Osteocyte (in vitro differentiated cells): Measurements from ENCODE around the gene NCLN. TPM values are rescaled to one million over a fixed set of nuclear protein-coding genes. Genes with fewer than 3 reads are reported as not detected.

Source experiments
- DNase-seq: peaks from one replicate; pipeline ENCODE4 v3.0.0; 2021; ENCODE audit warnings: mixed read lengths; ENCODE audit not compliant: unreplicated experiment; ENCODE audit errors: extremely low spot score
- H3K27ac Mint-ChIP-seq: one replicate; pipeline ENCODE4 v1.8.0; 2021; ENCODE audit warnings: mild to moderate bottlenecking, mixed read lengths; ENCODE audit not compliant: unreplicated experiment
- H3K27me3 Mint-ChIP-seq: one replicate; pipeline ENCODE4 v1.8.0; 2021; ENCODE audit warnings: mixed read lengths; ENCODE audit not compliant: unreplicated experiment
- H3K36me3 Mint-ChIP-seq: one replicate; pipeline ENCODE4 v1.8.0; 2021; ENCODE audit warnings: mixed read lengths; ENCODE audit not compliant: unreplicated experiment
- H3K4me1 Mint-ChIP-seq: one replicate; pipeline ENCODE4 v1.8.0; 2021; ENCODE audit warnings: mixed read lengths; ENCODE audit not compliant: unreplicated experiment
- H3K4me3 Mint-ChIP-seq: one replicate; pipeline ENCODE4 v1.8.0; 2021; ENCODE audit warnings: mild to moderate bottlenecking, moderate library complexity, mixed read lengths; ENCODE audit not compliant: unreplicated experiment
- H3K9me3 Mint-ChIP-seq: one replicate; pipeline ENCODE4 v1.8.0; 2021; ENCODE audit warnings: mixed read lengths; ENCODE audit not compliant: unreplicated experiment
- CTCF ChIP-seq: fragments of 200-600 bp; sonication (generic); IDR thresholded peaks from 2 replicates; pipeline ENCODE4 v1.5.0; 2021; ENCODE audit warnings: antibody characterized with exemption, mild to moderate bottlenecking, moderate library complexity
- total RNA-seq: library from RNA; stranded (reverse); gene quantifications from 2 replicates; pipeline ENCODE4 v1.2.1, GENCODE V29; 2021

The NCLN gene
- total RNA-seq, 1 donor from 2014 or later: 61.9 TPM

GRCh38 chr19:3193256-3194105 lies 7.8 kb downstream of the NCLN start:
- H3K4me1 Mint-ChIP-seq: peaks cover 5% of the 10 kb centered on the region
- H3K27ac Mint-ChIP-seq: no peak overlapping the region
- no peaks in the 10 kb centered on the region for H3K9me3 Mint-ChIP-seq
- no peak for TF ChIP-seq CTCF
- no peak overlapping the region for H3K4me3 Mint-ChIP-seq
- DNase-seq: no peak
- H3K27me3 Mint-ChIP-seq: no peaks in the 10 kb centered on the region
- peaks cover 9% of the 10 kb centered on the region for H3K36me3 Mint-ChIP-seq

GRCh38 chr19:3194106-3195087 lies 8.7 kb downstream of the NCLN start:
- peaks cover 2% of the 10 kb centered on the region for H3K4me1 Mint-ChIP-seq
- H3K9me3 Mint-ChIP-seq: no peaks in the 10 kb centered on the region
- DNase-seq: no peak
- peaks cover 9% of the 10 kb centered on the region for H3K36me3 Mint-ChIP-seq
- no peak overlapping the region for H3K27ac Mint-ChIP-seq
- no peaks in the 10 kb centered on the region for H3K27me3 Mint-ChIP-seq
- no peak overlapping the region for H3K4me3 Mint-ChIP-seq
- TF ChIP-seq CTCF: no peak

GRCh38 chr19:3196064-3196932 lies 10.6 kb downstream of the NCLN start:
- peaks cover 6% of the 10 kb centered on the region for H3K36me3 Mint-ChIP-seq
- H3K27ac Mint-ChIP-seq: no peak overlapping the region
- H3K9me3 Mint-ChIP-seq: no peaks in the 10 kb centered on the region
- no peak for TF ChIP-seq CTCF
- no peak overlapping the region for H3K4me3 Mint-ChIP-seq
- H3K27me3 Mint-ChIP-seq: no peaks in the 10 kb centered on the region
- H3K4me1 Mint-ChIP-seq: no peaks in the 10 kb centered on the region
- DNase-seq: no peak

- Mint-ChIP-seq H3K27me3 (no peaks in the 10 kb centered on the region), H3K4me1 (no peaks in the 10 kb centered on the region), H3K36me3 (peaks cover 6% of the 10 kb centered on the region), H3K9me3 (no peaks in the 10 kb centered on the region), H3K4me3 (no peak overlapping the region), H3K27ac (no peak overlapping the region)
- TF ChIP-seq CTCF: no peak
- no peak for DNase-seq
Measured at GRCh38 chr19:3196933-3197205, 11.1 kb downstream of the NCLN start.
